ENCODE measurements around the gene MAGEA9.
"Not testable (repeated sequence)": the region's sequence is repeated elsewhere in the genome, so short reads cannot be mapped to it uniquely, and the experiment has no call there.

Gene MAGEA9

GRCh38 chrX:149807747-149808458, 26.2 kb downstream of the MAGEA9 start:
- DNase-seq: no peak

GRCh38 chrX:149818652-149819051, 36.9 kb downstream of the MAGEA9 start:
- no peak for DNase-seq

DNA sequence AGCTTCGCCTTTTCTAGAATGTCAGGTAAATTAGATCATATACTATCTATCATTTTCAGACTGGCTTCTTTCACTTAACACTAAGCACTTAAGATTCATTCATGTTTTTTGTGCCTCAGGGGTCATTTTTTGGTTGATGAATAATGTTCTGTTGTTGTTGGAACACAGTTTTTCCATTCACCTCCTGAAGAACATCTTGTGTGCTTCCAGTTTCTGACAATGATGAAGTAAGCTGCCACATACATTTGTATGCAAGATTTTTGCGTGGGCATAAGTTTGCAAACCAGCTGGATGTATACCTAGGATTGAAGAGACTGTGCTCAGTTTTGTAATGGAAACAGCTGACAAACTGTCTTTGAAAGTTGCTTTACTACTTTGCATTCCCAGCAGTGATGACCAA, 37.6 kb downstream of the MAGEA9 start:
- DNase-seq: no peak

GRCh38 chrX:149825424-149825823, 43.7 kb downstream of the MAGEA9 start:
- peak; percentile 46 for DNase-seq

DNA sequence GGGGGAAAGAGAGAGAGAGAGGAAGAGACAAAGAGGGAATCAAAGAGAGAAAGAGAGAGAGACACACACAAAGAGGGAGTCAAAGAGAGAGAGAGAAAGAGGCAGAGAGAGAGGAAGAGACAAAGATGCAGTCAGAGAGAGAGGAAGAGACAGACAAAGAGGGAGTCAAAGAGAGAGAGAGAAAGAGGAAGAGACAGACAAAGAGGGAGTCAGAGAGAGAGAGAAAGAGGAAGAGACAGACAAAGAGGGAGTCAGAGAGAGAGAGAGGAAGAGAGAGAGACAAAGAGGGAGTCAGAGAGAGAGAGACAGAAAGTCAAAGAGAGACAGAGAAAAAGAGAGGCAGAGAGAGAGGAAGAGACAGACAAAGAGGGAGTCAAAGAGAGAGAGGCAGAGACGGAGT, 45.5 kb downstream of the MAGEA9 start:
- no peak for DNase-seq

GRCh38 chrX:149829751-149830191, 48.0 kb downstream of the MAGEA9 start:
- DNase-seq: peak; percentile 69

- peak; percentile 41 for DNase-seq
Observed at GRCh38 chrX:149830192-149830873, 48.6 kb downstream of the MAGEA9 start.

DNA sequence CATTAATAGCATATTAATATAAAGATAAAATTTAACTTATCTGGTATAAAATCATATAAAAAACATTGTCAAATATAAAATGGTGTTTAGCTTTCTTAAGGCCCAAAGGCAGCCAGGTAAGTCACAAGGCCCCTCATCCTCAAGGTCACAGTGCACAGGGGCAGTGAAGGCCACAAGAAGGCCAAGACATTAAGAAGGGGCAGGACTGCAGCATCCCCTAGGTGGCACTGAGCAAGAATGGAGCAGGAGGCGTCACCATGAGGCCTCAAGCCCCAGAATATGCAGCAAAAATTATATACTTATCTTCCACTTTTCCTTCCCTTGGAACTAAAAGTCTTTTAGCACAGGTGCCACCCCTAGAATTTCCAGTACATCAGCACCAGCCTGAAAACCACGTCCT, 49.7 kb downstream of the MAGEA9 start:
- no peak for DNase-seq

DNA sequence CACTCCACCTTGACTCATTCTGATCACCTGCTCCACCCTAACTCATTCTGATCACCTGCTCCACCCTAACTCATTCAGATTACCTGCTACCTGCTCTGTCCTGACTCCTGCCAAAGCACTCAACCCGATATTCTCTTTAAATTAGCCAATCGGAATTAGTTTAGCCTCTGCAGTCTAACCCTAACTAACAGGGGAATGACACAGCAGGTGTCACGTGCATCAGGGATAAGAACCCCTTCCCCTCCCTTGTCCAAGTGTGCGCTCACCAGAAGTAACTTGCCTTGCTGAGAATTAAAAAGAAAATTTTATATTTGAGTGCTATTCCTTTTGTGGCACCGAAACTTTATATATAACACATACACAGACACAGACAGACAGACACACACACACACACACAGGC, 55.0 kb downstream of the MAGEA9 start:
- DNase-seq: not testable (repeated sequence)

DNA sequence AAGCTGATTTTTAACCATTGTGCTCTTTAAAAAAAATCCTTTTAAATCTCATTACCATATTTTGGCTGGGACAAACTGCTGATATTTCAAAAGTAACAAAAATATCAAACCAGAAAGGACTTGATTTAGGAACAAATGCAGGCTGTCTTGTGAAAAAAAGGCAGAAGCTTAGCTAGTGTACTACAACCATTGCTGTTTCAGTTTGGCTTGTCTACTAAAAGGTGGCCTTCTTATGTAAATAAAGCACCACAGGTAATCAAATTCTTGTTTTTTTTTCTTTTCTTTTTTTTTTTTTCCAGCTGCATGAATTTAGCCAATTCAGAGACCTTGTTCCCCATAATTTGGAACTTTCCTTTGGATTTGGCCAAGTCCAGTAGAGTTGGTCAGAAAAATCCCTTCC, 55.4 kb downstream of the MAGEA9 start:
- DNase-seq: no peak

Measured in CD4-positive, alpha-beta T cell treated with Interleukin-21 for 1 hour (primary cell).